ENCODE data around the gene GPR135.

GPR135 gene, protein sequence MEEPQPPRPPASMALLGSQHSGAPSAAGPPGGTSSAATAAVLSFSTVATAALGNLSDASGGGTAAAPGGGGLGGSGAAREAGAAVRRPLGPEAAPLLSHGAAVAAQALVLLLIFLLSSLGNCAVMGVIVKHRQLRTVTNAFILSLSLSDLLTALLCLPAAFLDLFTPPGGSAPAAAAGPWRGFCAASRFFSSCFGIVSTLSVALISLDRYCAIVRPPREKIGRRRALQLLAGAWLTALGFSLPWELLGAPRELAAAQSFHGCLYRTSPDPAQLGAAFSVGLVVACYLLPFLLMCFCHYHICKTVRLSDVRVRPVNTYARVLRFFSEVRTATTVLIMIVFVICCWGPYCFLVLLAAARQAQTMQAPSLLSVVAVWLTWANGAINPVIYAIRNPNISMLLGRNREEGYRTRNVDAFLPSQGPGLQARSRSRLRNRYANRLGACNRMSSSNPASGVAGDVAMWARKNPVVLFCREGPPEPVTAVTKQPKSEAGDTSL

GRCh38 chr14:59465316-59466135 is at the start of gene GPR135:
TSS of gene GPR135 (minus strand) at chr14:59465380. CDS start at chr14:59465226, 154 bp downstream.
- no peak for DNase-seq (ENCODE audit: low read depth, low spot score)

GRCh38 chr14:59511916-59512575 is 46.9 kb upstream of the GPR135 start:
- peak; percentile 65 for DNase-seq (ENCODE audit: low read depth, low spot score)

DNA sequence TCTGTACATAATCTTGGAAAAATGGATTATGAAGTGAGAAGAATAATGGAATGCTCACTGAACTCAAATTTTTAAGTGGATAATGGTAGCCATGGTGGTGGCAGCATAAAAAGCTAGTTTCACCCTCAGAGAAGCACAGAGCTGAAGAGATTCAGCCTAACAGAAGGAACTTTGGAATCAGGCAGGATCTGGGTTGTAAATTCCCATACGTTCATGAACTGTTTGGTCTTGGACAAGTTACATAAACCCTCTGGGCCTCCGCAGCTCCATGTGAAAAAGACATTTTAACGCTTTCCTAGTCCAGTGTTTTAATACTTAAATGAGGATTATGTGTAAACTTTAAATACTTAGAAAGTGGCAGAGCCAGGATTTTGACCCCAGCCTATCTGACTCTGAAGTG is 45.8 kb upstream of the GPR135 start:
- no peak for DNase-seq (ENCODE audit: low read depth, low spot score)

DNA sequence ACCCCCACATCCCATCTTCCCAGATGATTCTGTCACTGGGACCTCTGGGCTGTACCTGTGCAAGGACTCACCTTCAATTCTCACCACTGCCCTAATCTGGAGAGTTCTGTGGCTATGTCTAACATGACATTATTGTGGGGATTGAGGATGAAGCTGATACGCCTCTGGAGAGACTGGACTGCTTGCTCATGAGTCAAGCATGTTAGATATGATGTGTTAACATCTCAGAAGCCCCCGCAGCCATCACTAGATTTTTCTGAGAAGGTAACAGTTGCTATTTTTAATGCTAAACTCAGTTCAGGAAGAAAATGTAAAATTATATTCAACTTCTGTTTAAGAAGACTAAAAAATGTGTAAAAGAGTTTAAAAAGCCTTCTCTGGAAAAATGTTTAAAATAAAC is 44.8 kb upstream of the GPR135 start:
- DNase-seq (ENCODE audit: low read depth, low spot score) = no peak

- DNase-seq (ENCODE audit: low read depth, low spot score) = no peak
Observed at GRCh38 chr14:59509101-59509500, 43.9 kb upstream of the GPR135 start.

DNA sequence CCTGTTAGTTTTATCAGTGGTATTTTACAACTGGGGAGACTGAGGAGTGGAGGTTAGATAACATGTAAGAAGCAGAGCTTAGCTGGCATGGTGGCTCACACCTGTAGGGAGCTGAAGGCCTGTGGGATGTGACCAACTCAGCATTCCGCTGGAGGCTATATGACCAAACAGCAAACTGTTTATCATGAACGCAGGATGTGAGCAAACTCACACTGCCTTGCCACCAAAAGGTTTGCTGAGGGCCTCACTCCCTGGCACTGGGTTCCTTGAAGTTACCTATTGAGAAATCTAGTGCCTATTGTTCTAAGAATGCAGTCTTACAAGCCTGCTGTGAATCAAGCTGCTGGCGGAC is 42.5 kb upstream of the GPR135 start:
- no peak for DNase-seq (ENCODE audit: low read depth, low spot score)

DNA sequence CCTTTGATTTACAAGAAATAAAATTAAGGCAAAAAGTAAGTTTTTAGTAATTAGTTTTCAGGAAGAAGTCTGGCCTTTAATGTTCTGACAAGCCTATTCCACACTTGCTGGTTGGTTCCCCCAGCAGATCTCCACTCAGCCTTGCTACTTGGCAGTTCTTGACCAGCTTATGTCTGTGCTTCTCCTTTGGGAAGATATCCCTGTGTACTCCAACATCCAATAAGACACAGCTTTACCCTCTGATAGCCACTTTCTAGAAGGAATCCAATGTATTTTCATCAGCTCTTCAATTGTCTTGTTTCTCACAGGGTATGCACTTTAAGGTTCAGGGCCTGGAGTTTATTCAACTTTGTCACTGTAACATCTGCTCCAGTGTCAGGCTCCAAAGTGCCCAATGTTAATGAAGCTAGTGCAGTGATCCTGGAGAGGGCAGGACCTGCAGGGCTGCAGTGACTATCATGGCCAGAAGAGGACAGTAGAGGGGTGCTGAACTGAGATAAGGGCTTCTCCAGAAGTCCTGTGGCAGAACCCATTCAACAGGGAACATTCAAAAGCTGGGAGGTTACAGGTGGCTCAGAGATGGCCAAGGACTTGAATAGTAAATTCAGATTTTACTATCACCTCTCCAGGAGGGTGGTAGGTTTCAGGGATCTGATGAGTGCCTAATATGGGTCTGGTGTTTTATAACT is 42.0 kb upstream of the GPR135 start:
- DNase-seq (ENCODE audit: low read depth, low spot score) = peak; percentile 88

DNA sequence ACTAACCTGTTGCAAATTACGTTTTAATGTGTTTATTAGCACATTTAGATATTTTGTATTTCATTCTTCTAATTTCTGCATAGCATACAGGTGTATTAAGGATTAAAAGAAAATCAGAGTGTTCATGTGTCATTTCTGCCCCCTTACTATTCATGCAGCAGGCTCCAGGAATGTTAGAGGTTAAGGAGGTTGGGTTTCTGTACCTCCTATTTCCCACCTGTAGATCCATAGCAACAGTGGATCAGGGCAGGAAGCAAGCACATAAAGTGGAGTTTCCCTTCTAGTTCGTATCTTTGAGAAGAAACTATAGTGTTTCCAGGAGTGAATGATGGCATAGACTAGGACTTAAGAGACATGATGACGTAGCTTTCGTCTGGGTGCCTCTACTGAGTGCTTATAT is 38.1 kb upstream of the GPR135 start:
- DNase-seq (ENCODE audit: low read depth, low spot score) = no peak

DNA sequence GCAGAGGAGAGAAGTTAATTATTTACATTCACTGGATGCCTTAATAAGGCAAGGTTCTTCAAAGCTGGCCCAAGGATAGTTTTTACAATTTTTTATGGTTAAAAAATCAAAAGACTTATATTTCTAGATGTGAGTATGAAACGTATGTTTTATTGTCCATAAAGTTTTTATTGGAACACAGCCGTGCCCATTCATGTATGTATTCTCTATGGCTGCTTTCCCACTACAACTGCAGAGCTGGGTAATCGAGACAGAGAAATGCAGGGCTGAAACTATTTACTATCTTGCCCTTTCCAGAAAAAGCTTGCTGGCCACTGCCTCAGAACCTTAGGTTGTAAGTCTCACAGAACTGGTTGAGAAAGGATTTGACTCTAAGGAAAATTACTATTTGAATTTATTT is 35.6 kb upstream of the GPR135 start:
- DNase-seq (ENCODE audit: low read depth, low spot score) = no peak

DNA sequence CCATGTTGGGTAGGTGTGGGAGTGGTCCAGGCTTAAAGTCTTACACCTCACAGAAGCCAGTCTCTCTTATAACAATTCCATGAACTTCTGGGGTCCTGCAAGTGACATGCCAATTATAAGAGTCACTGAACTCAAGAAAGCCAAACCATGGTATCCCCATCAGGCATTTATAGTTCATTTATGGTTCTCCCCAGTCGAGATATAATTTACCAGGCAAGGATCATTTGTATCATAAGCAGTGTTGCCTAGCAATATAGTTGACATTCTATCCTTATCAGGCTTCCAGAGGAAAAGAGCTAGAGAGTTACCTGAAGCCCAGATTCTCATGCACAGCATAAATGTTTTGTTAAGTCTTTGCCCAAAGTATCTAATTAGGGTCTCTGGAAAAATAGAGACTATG is 27.2 kb upstream of the GPR135 start:
- DNase-seq (ENCODE audit: low read depth, low spot score) = no peak

- DNase-seq (ENCODE audit: low read depth, low spot score) = no peak
Observed at GRCh38 chr14:59490756-59491155, 25.6 kb upstream of the GPR135 start.

GRCh38 chr14:59484639-59485175 is 19.5 kb upstream of the GPR135 start:
- DNase-seq (ENCODE audit: low read depth, low spot score) = no peak

DNA sequence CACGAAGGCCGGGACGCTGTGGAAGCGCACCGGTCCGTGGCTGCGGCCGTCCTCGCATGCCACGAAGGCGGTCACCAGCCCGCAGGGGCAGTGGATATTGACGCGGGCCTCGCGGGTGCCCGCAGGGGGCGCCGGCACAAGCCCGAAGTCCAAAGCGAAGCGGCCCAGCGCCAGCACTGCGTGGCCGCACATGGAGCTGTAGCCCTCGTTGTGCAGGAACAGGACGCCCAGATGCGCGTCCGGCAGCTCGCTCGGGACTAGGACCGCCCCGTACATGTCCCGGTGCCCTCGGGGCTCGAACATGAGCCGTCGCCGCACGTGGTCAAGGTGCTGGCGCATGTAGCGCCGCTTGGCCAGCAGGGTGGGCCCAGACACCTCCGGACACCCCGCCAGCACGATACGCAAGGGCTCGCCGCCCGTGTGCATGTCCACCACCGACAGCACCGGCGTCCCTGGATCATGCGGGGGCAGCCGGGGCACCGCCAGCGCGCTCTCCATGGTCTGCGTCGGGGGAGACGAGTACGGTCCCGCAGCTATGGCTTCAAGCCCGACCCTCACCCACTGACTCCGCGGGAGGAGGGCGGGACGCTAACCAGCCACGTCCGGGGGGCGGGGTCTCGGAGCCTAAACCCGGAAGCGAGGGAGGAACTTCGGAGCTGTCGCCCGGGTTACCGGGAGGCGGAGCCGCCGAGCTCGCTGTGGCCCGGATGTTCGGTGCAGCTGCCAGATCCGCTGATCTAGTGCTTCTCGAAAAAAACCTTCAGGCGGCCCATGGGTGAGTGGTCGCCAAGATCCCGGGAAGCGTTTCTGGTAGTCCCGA is 18.8 kb upstream of the GPR135 start, which contains the start of the genes JKAMP and L3HYPDH:
Gene JKAMP, plus strand, starts transcription at position 699 of the 820 bp plus-strand sequence. Its CDS starts 73 bp downstream, at position 772.
Gene L3HYPDH, minus strand, starts transcription at position 590 of the 820 bp plus-strand sequence. Its CDS starts 92 bp downstream, at position 498.
- peak; percentile 98 for DNase-seq (ENCODE audit: low read depth, low spot score)

DNA sequence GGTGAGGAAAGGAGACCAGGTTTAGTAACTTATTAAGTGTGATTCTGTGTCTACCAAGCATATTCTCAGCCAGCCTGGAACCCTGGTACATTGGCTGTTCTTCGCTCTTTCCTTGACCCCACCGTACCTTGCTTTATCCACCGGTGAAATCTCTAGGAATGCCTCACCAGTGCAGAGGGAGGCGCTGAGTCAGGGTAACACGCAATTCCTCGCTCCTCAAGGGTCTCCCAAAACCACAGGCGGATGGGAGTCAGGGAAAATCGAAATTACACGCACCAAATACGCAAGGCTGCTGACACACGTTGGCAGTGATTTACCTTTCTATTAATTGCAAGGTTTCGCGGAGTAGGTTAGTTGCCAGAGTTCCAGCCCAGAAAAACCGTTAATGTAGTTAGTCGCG is 18.2 kb upstream of the GPR135 start:
- no peak for DNase-seq (ENCODE audit: low read depth, low spot score)

- DNase-seq (ENCODE audit: low read depth, low spot score) = no peak
Observed at GRCh38 chr14:59482541-59483331, 17.6 kb upstream of the GPR135 start.

DNA sequence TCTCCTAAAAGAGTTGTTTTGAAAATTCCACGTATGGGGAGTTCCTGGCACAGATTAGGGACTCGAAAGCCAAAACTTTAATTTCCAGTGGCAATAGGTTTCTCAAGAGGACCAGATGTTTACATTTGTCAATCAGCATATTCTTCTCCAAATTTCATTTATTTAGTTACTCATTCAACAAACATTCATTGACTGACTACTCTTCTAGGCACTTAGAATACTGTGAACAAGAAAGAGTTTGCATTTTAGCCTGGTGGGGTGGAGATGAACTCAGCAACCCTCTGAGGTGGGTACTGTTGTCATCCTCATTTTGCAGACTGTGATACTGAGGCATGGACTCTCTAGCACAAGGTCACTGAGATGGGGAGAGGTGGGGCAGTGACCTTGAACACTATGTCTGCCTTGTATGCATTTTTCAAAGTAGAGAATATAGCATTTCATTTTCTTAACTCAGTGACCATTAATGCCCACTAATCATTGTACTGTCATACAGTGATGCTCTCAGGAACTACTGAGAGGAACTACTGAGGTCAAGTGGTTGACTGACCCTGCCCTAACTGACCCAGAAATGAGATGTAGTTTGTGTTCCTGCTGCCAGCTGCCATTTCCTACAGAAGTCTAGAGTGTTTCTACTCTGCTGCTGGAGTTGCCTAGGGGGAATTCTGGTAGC is 16.8 kb upstream of the GPR135 start:
- DNase-seq (ENCODE audit: low read depth, low spot score) = no peak

DNA sequence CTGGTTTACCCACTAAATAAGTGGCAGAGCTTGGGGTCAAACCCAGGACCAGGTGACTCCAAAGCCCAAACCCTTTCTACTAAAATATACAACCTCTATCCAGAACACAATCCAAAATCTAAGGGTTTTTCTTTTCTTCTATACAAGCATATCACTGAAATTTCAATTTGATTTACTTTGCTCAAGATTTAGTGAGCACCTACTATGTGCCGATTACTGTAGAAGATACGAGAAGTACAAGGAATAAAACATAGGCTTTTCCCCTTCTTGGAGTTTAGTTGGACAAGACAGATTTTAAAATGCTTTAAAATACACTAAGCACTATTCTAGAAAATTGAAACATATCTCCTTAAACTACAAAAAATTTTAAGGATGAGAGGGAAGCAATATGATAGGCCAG is 16.2 kb upstream of the GPR135 start:
- DNase-seq (ENCODE audit: low read depth, low spot score) = no peak

- no peak for DNase-seq (ENCODE audit: low read depth, low spot score)
Observed at GRCh38 chr14:59480166-59480565, 15.0 kb upstream of the GPR135 start.

- no peak for DNase-seq (ENCODE audit: low read depth, low spot score)
Observed at GRCh38 chr14:59478540-59478939, 13.4 kb upstream of the GPR135 start.
